H1 (cell line): ENCODE measurements around the gene BNIP1. TPM values are rescaled to one million over a fixed set of nuclear protein-coding genes. Genes with fewer than 3 reads are reported as not detected.

ENCODE experiments used
- CTCF ChIA-PET: fragments of 300-600 bp; sonication (Branson Sonifier 250); formaldehyde crosslinking; loops from one replicate; lab custom pipeline; 2021; ENCODE audit not compliant: partially characterized antibody; lab: Charles Lee
- POLR2A ChIA-PET: fragments of 300-600 bp; sonication (Branson Sonifier 250); formaldehyde crosslinking; loops from one replicate; lab custom pipeline; 2021; ENCODE audit warnings: inconsistent platforms; ENCODE audit not compliant: partially characterized antibody; lab: Charles Lee
- DNase-seq, 2 experiments: peaks; one replicate each; pipeline versions ENCODE4 v3.0.0 to v3.0.0-alpha.2; 2010 to 2022; ENCODE audit warnings: low spot score in 2 of 2, low read depth in 1 of 2, mixed read lengths in 1 of 2
- FAIRE-seq: peaks from 2 replicates; lab custom pipeline; 2011; peaks lifted over from hg19 to GRCh38; lab: Jason Lieb, UNC
- H2AFZ ChIP-seq: 2 replicates; pipeline ENCODE4 v1.8.1; 2012; ENCODE audit warnings: low read length, inconsistent platforms
- H2AK5ac ChIP-seq: 2 replicates; pipeline ENCODE4 v1.6.1; 2013; ENCODE audit warnings: low read depth, low read length
- H2BK120ac ChIP-seq: replicated peaks from 2 replicates; pipeline ENCODE3; 2013; ENCODE audit warnings: low read depth, low read length, inconsistent platforms
- H2BK12ac ChIP-seq: 2 replicates; pipeline ENCODE4 v1.6.1; 2013; ENCODE audit warnings: low read depth, low read length
- H2BK15ac ChIP-seq: 2 replicates; pipeline ENCODE4 v1.6.1; 2013; ENCODE audit warnings: low read length
- H2BK20ac ChIP-seq: 2 replicates; pipeline ENCODE4 v1.6.1; 2013; ENCODE audit warnings: low read length
- H2BK5ac ChIP-seq: 2 replicates; pipeline ENCODE4 v1.6.1; 2013; ENCODE audit warnings: low read depth, low read length
- H3K14ac ChIP-seq: 2 replicates; pipeline ENCODE4 v1.6.1; 2013; ENCODE audit warnings: inconsistent platforms; ENCODE audit not compliant: insufficient read length
- H3K18ac ChIP-seq: 2 replicates; pipeline ENCODE4 v1.6.1; 2013; ENCODE audit warnings: low read length; ENCODE audit errors: extremely low read depth
- H3K23ac ChIP-seq: 2 replicates; pipeline ENCODE4 v1.6.1; 2013; ENCODE audit warnings: inconsistent platforms; ENCODE audit not compliant: insufficient read length
- H3K23me2 ChIP-seq: 2 replicates; pipeline ENCODE4 v1.6.1; 2013; ENCODE audit warnings: low read depth, low read length
- H3K27ac ChIP-seq: 2 replicates; pipeline ENCODE4 v1.6.1; 2011; ENCODE audit warnings: low read depth, low read length, inconsistent platforms
- H3K27me3 ChIP-seq, 4 experiments: replicated peaks in 1 of 4; 1 replicate in 1 of 4; 2 replicates in 3 of 4; pipeline versions ENCODE4 v1.6.1 to v1.8.1; 2011 to 2013; ENCODE audit warnings: low read length in 3 of 4, mild to moderate bottlenecking in 3 of 4, inconsistent platforms in 2 of 4, mixed read lengths in 2 of 4, moderate library complexity in 1 of 4; ENCODE audit not compliant: control insufficient read depth in 3 of 4, insufficient read depth in 3 of 4; ENCODE audit errors: extremely low read depth in 1 of 4
- H3K36me3 ChIP-seq, 4 experiments: 2 replicates each; pipeline versions ENCODE4 v1.6.1 to v1.8.1; 2011 to 2013; ENCODE audit warnings: mild to moderate bottlenecking in 4 of 4, low read length in 3 of 4, moderate library complexity in 2 of 4, control low read depth in 1 of 4, inconsistent platforms in 1 of 4; ENCODE audit not compliant: insufficient read depth in 4 of 4, control insufficient read depth in 2 of 4
- H3K4ac ChIP-seq: replicated peaks from 2 replicates; pipeline ENCODE3; 2013; ENCODE audit warnings: low read length, low read depth, mixed read lengths, inconsistent platforms; ENCODE audit not compliant: insufficient read length
- H3K4me1 ChIP-seq, 4 experiments: replicated peaks in 1 of 4; 1 replicate in 1 of 4; 2 replicates in 3 of 4; pipeline versions ENCODE4 v1.6.1 to v1.8.1; 2011 to 2013; ENCODE audit warnings: low read length in 3 of 4, inconsistent platforms in 2 of 4, mixed read lengths in 1 of 4; ENCODE audit not compliant: insufficient read depth in 4 of 4, control insufficient read depth in 3 of 4
- H3K4me2 ChIP-seq, 2 experiments: 2 replicates each; pipeline versions ENCODE4 v1.6.1 to v1.8.1; 2011 to 2013; ENCODE audit warnings: low read depth in 2 of 2, low read length in 2 of 2, control low read depth in 1 of 2, inconsistent platforms in 1 of 2, mild to moderate bottlenecking in 1 of 2; ENCODE audit not compliant: insufficient read depth in 1 of 2
- H3K4me3 ChIP-seq, 4 experiments: fragments of 200-600, 300-600 bp in 1 of 4; sonication (generic), shearing (Covaris generic), sonication (Bioruptor Twin) in 1 of 4; 2 replicates each; pipeline versions ENCODE4 v1.5.1 to v1.8.1; 2011 to 2016; ENCODE audit warnings: low read length in 4 of 4, low read depth in 3 of 4, control low read depth in 2 of 4, inconsistent platforms in 2 of 4, mild to moderate bottlenecking in 2 of 4, mixed read lengths in 1 of 4, moderate library complexity in 1 of 4; ENCODE audit not compliant: insufficient read depth in 2 of 4; ENCODE audit errors: extremely low read depth in 1 of 4
- H3K56ac ChIP-seq: replicated peaks from 2 replicates; pipeline ENCODE3; 2013; ENCODE audit warnings: low read depth, mild to moderate bottlenecking, mixed read lengths, low read length, inconsistent platforms; ENCODE audit not compliant: insufficient read length
- H3K79me1 ChIP-seq: 2 replicates; pipeline ENCODE4 v1.6.1; 2013; ENCODE audit warnings: low read depth, low read length, control low read depth
- H3K79me2 ChIP-seq, 2 experiments: 2 replicates each; pipeline versions ENCODE4 v1.6.1 to v1.8.1; 2012 to 2013; ENCODE audit warnings: low read length in 2 of 2, mild to moderate bottlenecking in 2 of 2, inconsistent platforms in 1 of 2; ENCODE audit not compliant: insufficient read depth in 2 of 2, control insufficient read depth in 1 of 2
- H3K9ac ChIP-seq, 4 experiments: replicated peaks in 1 of 4; 1 replicate in 1 of 4; 2 replicates in 3 of 4; pipeline versions ENCODE4 v1.6.1 to v1.8.1; 2011 to 2013; ENCODE audit warnings: low read depth in 3 of 4, low read length in 3 of 4, control low read depth in 2 of 4, mild to moderate bottlenecking in 2 of 4, moderate library complexity in 2 of 4, inconsistent platforms in 1 of 4; ENCODE audit errors: extremely low read depth in 1 of 4
- H3K9me3 ChIP-seq, 2 experiments: 2 replicates each; pipeline versions ENCODE4 v1.6.1 to v1.8.1; 2012 to 2013; ENCODE audit warnings: mild to moderate bottlenecking in 2 of 2, moderate library complexity in 2 of 2, control low read depth in 1 of 2, inconsistent platforms in 1 of 2, low read depth in 1 of 2, low read length in 1 of 2, mixed read lengths in 1 of 2; ENCODE audit not compliant: insufficient read depth in 2 of 2
- H4K20me1 ChIP-seq, 2 experiments: replicated peaks in 1 of 2; 2 replicates each; pipeline versions ENCODE3 to v1.8.1; 2011 to 2013; ENCODE audit warnings: inconsistent platforms in 2 of 2, low read length in 2 of 2, mild to moderate bottlenecking in 1 of 2; ENCODE audit not compliant: insufficient read depth in 2 of 2, control insufficient read depth in 1 of 2
- H4K5ac ChIP-seq: 2 replicates; pipeline ENCODE4 v1.6.1; 2013; ENCODE audit warnings: low read length, low read depth, mixed read lengths, inconsistent platforms; ENCODE audit not compliant: insufficient read length
- H4K8ac ChIP-seq: 2 replicates; pipeline ENCODE4 v1.8.0; 2013; ENCODE audit warnings: mild to moderate bottlenecking, moderate library complexity, low read length, inconsistent platforms; ENCODE audit not compliant: insufficient read depth; ENCODE audit errors: extremely low read depth
- H4K91ac ChIP-seq: replicated peaks from 2 replicates; pipeline ENCODE3; 2013; ENCODE audit warnings: low read length, mixed read lengths, inconsistent platforms; ENCODE audit not compliant: insufficient read length
- ASH2L ChIP-seq: fragments of 200-600, 300-600 bp; sonication (generic); IDR thresholded peaks from one replicate; pipeline ENCODE4 v1.7.1; 2017; ENCODE audit warnings: low read length
- JUN ChIP-seq: IDR thresholded peaks from 2 replicates; pipeline ENCODE4 v1.6.1; 2011; ENCODE audit warnings: low read depth, mild to moderate bottlenecking, improper control_type of control experiment, low read length
- TEAD4 ChIP-seq: IDR thresholded peaks from 2 replicates; pipeline ENCODE4 v1.6.1; 2012; ENCODE audit warnings: low read depth, low read length, inconsistent platforms, mixed read lengths
- WGBS, 2 experiments: shearing (Covaris generic) in 1 of 2; methylation state at CpG; one replicate each; pipeline versions ENCODE4 v1.1.6 to v1.1.7; 2013 to 2015; ENCODE audit warnings: low lambda C conversion rate in 2 of 2, mixed read lengths in 2 of 2, inconsistent platforms in 1 of 2, low coverage in 1 of 2, missing lambda C conversion rate in 1 of 2; ENCODE audit not compliant: insufficient replicate concordance in 2 of 2, insufficient coverage in 1 of 2, insufficient read length in 1 of 2; ENCODE audit errors: extremely low coverage in 1 of 2, missing lambda C conversion rate in 1 of 2; 5-methylcytosine and 5-hydroxymethylcytosine counted together
- polyA plus RNA-seq, 7 experiments: library from polyadenylated mRNA; depleted of rRNA in 3 of 7; stranded (reverse) in 5 of 7; unstranded in 2 of 7; fragments of >200 nt in 5 of 7; fragments of 200-250 nt in 2 of 7; gene quantifications; 1 replicate in 5 of 7; 2 replicates in 1 of 7; 4 replicates in 1 of 7; pipeline versions ENCODE4 v1.2.1 to v1.2.3, GENCODE V29; 2011 to 2013; ENCODE audit warnings: missing spikeins in 2 of 7, mixed read lengths in 2 of 7
- total RNA-seq: library from RNA; stranded (reverse); fragmentation: NEBNext Ultra II Directional; extraction: Animal tissue kit (Norgen Biotek cat#: 25700); gene quantifications from 2 replicates; pipeline ENCODE4 v1.2.1, GENCODE V29; 2021

Gene BNIP1
- total and polyA plus RNA-seq, 2 of the 8 experiments (the other 6 are each of a cell fraction or from before 2014, with no cell fraction given), result 13.5 to 14.7 TPM

GRCh38 chr5:173139631-173140030 lies 4.7 kb upstream of the BNIP1 start:
- Histone ChIP-seq H2BK120ac (no peak overlapping the region), H3K36me3 (no peaks in the 10 kb centered on the region), H3K23ac (no peak overlapping the region), H3K27me3 (no peaks in the 10 kb centered on the region)
- peak; percentile 42 for FAIRE-seq
- no peak for TF ChIP-seq JUN
- TF ChIP-seq ASH2L, result no peak
- TF ChIP-seq TEAD4, result no peak
- TF ChIP-seq, all 59 proteins: peak for 0
- Histone ChIP-seq H4K20me1 (no peaks in the 10 kb centered on the region), H3K18ac (no peak overlapping the region), H3K14ac (no peak overlapping the region), H2AK5ac (no peak overlapping the region), H2BK5ac (no peak overlapping the region), H4K91ac (no peak overlapping the region), H2BK20ac (no peak overlapping the region), H3K4me1 (peaks cover 5 to 12% (median 9%) of the 10 kb centered on the region in 4 experiments; a peak in 6 of 7 replicates), H3K79me1 (no peaks in the 10 kb centered on the region), H3K4me2 (peak overlapping the region; percentile 4; a peak in 1 of 4 replicates), H4K8ac (no peak overlapping the region), H3K4me3 (no peak overlapping the region), H4K5ac (no peak overlapping the region), H2AFZ (no peak overlapping the region), H3K56ac (no peak overlapping the region), H3K79me2 (no peaks in the 10 kb centered on the region), H3K9ac (no peak overlapping the region), H2BK12ac (no peak overlapping the region), H2BK15ac (no peak overlapping the region), H3K23me2 (no peaks in the 10 kb centered on the region), H3K4ac (no peak overlapping the region), H3K27ac (no peak overlapping the region), H3K9me3 (no peaks in the 10 kb centered on the region)
- 69% methylated on average over 1 of the region's 1 CpG; no CpG with 5 or more reads in 1 of the 2 experiments for WGBS, 2 experiments
- DNase-seq, result no peak
- ChIA-PET CTCF (interaction anchor here (0.7 to 1.8 kb wide), 7 partner anchors 10 to 160 kb away, joined by 3 to 6 read pairs (median 4); partner anchors contain the start of gene ATP6V0E1), POLR2A (interaction anchor here (2.9 kb wide), 1 partner anchor 10 kb away, joined by 11 read pairs; no protein-coding TSS in a partner anchor)
